ENCODE measurements around the gene LENG1.
"Not testable (repeated sequence)": the region's sequence is repeated elsewhere in the genome, so short reads cannot be mapped to it uniquely, and the experiment has no call there.

LENG1 gene

GRCh38 chr19:54190503-54191010, 31.0 kb upstream of the LENG1 start:
- peak; percentile 99 for DNase-seq

- peak; percentile 100 for DNase-seq
Measured at GRCh38 chr19:54189735-54190502, 30.4 kb upstream of the LENG1 start.

GRCh38 chr19:54189145-54189734, 29.7 kb upstream of the LENG1 start, which contains the start of gene MBOAT7:
Gene MBOAT7, minus strand, starts transcription at chr19:54189580. Its CDS starts 1,072 bp downstream, at chr19:54188508.
- peak; percentile 99 for DNase-seq

- DNase-seq, result no peak
Measured at GRCh38 chr19:54188215-54188871, 28.8 kb upstream of the LENG1 start.

GRCh38 chr19:54186934-54187381, 27.4 kb upstream of the LENG1 start:
- DNase-seq, result no peak

GRCh38 chr19:54186351-54186750, 26.8 kb upstream of the LENG1 start:
- DNase-seq, result no peak

- DNase-seq, result no peak
Measured at GRCh38 chr19:54183431-54183830, 23.9 kb upstream of the LENG1 start.

GRCh38 chr19:54181894-54182293, 22.4 kb upstream of the LENG1 start:
- DNase-seq, result not testable (repeated sequence)

GRCh38 chr19:54180691-54181091, 21.2 kb upstream of the LENG1 start:
- DNase-seq, result no peak

GRCh38 chr19:54179921-54180461, 20.5 kb upstream of the LENG1 start:
- DNase-seq, result peak; percentile 50

- no peak for DNase-seq
Measured at GRCh38 chr19:54179262-54179852, 19.8 kb upstream of the LENG1 start.

- DNase-seq, result no peak
Measured at GRCh38 chr19:54178581-54179261, 19.2 kb upstream of the LENG1 start.

- no peak for DNase-seq
Measured at GRCh38 chr19:54173951-54174834, 14.7 kb upstream of the LENG1 start.

- DNase-seq, result no peak
Measured at GRCh38 chr19:54173359-54173699, 13.8 kb upstream of the LENG1 start.

GRCh38 chr19:54172471-54173358, 13.2 kb upstream of the LENG1 start, which contains the start of gene TMC4:
Gene TMC4, minus strand, starts transcription at chr19:54173160. Its CDS starts 43 bp downstream, at chr19:54173117.
- peak; percentile 51 for DNase-seq

- DNase-seq, result not testable (repeated sequence)
Measured at GRCh38 chr19:54171736-54172431, 12.4 kb upstream of the LENG1 start.

- DNase-seq, result no peak
Measured at GRCh38 chr19:54169149-54169740, 9.7 kb upstream of the LENG1 start.

GRCh38 chr19:54168174-54168917, 8.8 kb upstream of the LENG1 start:
- peak; percentile 67 for DNase-seq

All from right kidney (tissue), 1 donor.